IPS-18c (cell line): ENCODE measurements around the gene RPL19.

Experiments used
- H3K4me3 ChIP-seq: 2 replicates; pipeline ENCODE4 v1.7.0; 2013; ENCODE audit warnings: low read depth, mild to moderate bottlenecking, low read length, moderate library complexity; ENCODE audit not compliant: insufficient read depth
- H3K9me3 ChIP-seq: one replicate; pipeline ENCODE4 v1.6.1; 2013; ENCODE audit warnings: mild to moderate bottlenecking, low read length, moderate library complexity; ENCODE audit not compliant: control insufficient read depth, insufficient read depth

The RPL19 gene

DNA sequence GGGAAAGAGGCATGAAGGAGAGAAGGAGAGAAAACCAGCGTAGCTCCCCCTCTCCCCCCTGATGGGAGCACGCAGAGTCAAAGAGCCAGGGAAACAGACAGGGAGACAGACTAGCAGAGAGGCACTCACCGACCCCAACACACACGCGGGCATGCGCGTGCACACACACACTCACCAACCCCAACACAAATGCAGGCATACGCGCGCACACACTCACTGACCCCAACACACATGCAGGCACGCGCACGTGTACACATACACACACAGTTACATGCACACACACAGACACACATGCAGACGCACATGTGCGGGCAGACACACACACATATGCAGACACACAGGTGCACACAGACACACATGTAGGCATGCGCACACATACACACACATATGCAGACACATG is 7.2 kb upstream of the RPL19 start:
- Histone ChIP-seq H3K9me3 (no peaks in the 10 kb centered on the region), H3K4me3 (no peak overlapping the region)

DNA sequence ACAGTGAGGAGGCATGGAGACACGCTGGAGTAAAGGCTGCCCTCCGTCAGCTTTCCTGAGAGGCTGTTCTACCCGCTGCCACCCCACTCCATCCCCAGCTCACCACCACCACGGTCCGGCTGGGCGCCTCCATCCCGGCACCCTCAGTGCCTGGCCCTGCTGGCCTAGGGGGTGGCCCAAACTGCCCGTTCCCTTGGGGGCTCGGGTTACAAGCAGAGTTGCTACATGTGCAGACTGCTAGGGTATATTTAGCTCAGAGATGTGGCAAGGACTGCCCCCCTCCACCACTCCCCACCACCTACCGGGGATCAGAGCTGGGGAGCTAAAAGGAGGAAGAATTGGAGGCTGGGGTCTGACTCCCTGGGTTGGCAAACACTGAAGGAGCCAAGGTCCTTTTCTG is 6.7 kb upstream of the RPL19 start:
- no peak overlapping the region for H3K4me3 ChIP-seq
- H3K9me3 ChIP-seq = no peaks in the 10 kb centered on the region

DNA sequence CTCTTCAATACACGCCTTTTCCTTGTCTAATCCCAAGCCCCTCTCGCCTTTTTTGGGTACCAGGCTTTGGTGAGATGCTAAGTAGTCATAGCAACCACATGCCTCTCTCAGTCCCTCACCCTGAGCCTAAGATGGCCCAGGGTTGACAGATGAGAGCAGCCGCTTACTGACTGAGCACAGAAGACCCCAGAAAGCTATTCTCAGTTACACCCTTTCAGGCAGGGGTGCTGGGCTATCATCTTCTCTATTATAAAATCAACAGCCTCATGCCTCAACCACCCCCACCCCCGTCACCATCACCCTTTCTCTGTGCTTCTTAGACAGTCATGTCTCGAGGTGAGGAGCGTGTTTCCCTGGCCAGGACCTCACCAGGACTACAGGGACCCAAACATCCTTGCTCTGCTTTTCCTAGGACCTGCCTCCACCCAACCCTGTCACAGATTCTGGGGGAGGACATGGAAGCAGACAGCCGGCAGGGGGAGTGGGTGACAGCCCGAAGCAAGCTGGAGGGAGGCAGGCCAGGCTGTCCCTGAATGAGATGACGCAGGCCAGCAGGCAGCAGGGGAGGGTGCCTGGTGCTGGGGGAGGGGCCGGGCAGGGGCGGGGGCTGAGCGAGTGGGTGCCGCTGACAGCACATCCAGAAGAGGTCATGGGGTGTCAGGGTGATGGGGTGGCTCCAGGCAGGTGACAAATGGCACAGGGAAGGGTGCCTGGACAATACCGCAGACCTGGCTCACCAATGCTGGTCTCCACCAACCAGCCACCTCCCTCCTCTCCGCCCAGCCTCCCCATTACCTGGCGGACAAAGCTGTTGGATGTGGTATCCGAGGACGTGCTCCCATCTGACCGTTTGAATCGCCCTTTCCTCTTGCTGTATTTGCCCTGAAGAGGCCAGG is 5.7 kb upstream of the RPL19 start:
- Histone ChIP-seq H3K9me3 (no peaks in the 10 kb centered on the region), H3K4me3 (peak overlapping the region; percentile 32)

DNA sequence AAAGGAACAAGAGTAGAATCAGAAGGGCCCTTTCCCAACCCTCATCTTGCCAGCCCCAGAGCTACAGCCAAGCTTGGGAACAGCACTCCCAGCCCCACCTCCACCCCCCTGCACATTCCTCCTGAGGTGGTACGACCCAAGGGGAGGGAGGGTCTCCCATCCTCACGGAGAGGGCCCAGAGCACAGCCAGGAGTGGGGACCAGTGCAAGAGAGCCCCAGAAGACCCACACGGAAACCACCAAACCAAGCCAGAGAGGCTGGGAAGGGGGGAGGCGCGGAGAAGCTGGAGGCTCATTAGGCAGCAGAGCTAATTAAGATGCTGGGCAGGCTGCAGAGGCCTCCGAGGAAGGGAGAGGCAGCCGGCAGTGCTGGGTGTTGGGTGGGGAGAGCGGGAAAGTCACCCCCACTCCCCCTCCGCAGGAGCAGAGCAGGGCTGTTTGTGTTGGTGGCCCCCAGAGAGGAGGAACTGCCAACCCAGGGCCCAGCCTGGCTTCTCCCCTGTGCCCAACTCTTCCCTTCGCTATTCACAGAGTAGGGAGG is 5.0 kb upstream of the RPL19 start:
- no peaks in the 10 kb centered on the region for H3K9me3 ChIP-seq
- peak overlapping the region; percentile 32 for H3K4me3 ChIP-seq

DNA sequence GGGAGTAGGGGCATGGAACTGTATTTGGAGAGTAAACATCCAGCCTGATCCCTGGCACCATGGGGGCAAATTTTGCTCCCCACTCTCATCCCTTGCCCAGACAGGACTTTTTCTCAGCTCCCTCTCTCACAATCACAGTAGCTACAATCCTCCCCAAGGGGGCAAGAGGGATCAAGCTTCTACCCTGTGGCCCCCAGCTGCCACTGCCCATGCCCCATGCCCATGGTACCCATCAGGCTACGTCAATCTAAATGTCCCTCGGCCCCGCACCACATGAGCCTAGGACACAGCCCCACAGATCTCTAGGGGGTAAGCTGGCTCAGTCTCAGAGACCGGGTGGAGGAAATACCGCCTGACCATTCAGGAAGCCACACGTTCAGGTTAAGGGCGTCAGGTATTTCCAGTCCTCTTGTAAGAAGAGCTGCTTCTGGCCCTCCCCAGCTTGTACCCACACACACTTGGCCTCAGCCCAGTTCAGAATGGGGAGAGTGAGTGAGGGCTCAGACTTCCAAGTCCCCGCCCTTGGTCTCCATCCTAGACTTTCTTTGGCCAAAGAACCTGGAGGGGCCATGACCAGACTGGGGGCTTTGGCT is 4.4 kb upstream of the RPL19 start:
- Histone ChIP-seq H3K9me3 (no peaks in the 10 kb centered on the region), H3K4me3 (peak overlapping the region; percentile 32; the same call in 1 of the 2 replicates)

DNA sequence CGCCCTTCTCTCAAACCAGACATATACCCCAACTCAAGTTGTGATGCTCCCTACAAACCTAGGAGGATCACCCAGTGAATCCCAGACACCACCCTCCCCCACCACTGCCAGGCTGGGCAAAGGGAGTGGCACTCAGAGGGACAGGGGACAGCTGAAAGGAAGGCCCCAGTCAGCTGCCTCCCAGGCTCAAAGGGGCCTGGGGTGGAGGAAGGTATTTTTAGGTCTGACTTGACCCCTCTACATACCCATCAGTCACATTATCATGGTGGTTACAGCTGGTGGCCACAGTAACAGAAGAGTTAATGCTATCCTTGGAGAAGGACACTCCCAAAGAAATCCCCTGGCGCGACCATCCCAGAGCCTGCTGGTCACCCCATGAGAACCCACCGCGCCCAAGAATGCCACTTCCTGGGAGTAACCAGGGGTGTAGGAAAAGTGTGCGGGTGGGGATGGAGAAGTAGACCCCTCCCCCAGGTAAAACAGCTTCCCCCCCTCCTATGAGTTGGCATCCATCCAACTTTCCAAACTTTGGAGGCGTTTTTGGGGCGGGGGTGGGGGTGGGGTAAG is 3.8 kb upstream of the RPL19 start:
- H3K4me3 ChIP-seq = peak overlapping the region; percentile 6; the same call in 1 of the 2 replicates

DNA sequence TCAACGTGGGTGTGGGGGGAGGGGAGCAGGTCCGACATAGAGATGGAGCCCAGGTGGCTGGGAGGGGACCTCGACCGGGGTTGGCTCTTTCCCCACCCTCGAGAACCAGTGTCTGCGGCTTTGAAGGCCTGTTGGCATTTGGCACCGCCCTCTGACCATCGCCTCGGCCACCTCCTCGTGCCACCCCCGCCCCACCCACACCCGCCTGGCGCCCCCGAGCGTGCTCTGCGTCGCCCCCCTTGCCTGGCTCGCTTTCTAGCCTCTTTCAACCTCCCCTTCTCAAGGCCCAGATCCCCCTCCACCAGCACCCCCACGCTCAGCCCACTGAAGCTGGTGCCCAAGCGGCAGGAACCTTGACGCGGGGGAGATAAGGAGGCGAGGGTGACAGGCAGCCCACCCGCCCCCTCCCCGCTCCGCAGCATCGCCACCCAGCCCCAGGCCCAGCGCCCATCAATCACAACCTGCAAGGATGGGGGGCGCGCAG is 3.2 kb upstream of the RPL19 start:
- Histone ChIP-seq H3K4me3 (peak overlapping the region; percentile 81), H3K9me3 (peaks cover 1% of the 10 kb centered on the region)

More for the DNA sequence above, 3.8 kb upstream of the RPL19 start:
- no peaks in the 10 kb centered on the region for H3K9me3 ChIP-seq

DNA sequence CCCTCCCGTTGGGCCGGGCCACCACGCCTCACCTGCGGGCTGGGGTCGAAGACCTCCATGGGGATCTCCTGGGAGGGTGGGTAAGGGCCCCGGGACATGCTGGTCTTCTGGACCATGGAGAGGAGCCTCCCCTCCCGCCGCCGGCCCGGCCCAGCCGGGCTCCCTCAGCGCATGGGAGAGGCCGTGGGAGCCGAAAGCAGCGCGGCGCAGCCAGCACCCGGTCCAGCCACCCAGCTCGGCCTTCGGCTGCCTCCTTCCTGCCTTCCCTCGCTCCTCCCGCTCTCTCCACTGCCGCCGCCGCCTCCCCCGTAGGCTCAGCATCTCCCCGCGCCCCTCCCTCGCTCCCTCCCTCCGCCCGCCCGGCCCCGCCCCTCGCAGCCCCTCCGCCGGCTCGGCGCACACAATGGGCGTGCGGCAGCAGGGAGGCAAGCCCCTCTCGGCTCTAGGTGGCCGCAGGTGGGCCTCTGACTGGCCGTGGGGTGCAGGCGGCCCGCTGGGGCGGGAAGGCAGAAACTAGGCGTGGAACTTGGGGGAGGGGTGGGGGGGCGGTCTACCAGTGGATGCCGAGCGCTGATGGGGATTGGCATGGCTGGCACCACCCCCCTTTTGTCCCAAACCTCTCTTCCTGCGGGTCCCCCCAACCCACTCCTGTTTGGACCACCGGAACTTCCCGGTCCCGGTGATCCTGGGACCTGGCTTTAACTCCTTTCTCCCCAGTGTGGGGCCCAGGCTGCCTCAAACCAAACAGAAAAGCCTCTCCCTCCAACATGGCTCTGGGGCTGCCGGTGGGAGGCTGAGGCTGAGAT is 2.5 kb upstream of the RPL19 start, which contains the start of gene CACNB1:
CACNB1 (minus strand) TSS at position 290 of the 806 bp plus-strand sequence; CDS start at position 116, 174 bp downstream.
- peak within 1 kb of the TSS; percentile 81 for H3K4me3 ChIP-seq

DNA sequence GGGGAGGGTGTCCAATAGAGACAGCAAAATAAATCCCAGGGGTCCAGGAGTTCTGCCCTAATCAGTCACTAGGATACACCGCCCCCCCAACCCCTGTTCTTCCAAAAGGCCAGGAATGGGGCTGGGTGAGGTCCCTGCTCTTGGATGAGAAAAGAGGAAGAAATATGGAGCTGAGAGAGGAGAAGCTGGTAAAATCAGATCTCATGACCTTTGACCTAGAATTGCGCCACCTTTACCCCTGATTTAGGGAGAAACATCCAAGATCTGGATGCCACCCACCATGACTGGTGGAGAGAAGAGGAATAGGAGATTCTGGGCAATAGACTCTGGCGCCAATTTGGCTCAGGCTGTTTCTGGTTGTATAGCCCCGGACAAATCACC is 1.9 kb upstream of the RPL19 start:
- Histone ChIP-seq H3K9me3 (peaks cover 2% of the 10 kb centered on the region), H3K4me3 (peak overlapping the region; percentile 81)

More for the DNA sequence above, 2.5 kb upstream of the RPL19 start, which contains the start of gene CACNB1:
- peaks cover 2% of the 10 kb centered on the region for H3K9me3 ChIP-seq

DNA sequence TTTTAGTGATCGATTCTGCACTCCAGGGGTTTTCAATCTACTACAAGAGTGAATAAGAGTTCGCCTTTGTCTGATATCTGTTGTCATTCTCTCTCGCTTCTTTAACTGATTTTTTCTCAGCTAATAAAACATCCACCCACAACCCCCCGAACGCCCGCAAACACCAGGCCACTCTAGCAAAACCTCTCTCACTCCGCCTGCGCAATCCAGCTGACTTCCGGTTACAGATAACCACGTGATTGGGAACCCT is 338 bp upstream of the RPL19 start:
- Histone ChIP-seq H3K4me3 (peak overlapping the region; percentile 81), H3K9me3 (peaks cover 2% of the 10 kb centered on the region)

DNA sequence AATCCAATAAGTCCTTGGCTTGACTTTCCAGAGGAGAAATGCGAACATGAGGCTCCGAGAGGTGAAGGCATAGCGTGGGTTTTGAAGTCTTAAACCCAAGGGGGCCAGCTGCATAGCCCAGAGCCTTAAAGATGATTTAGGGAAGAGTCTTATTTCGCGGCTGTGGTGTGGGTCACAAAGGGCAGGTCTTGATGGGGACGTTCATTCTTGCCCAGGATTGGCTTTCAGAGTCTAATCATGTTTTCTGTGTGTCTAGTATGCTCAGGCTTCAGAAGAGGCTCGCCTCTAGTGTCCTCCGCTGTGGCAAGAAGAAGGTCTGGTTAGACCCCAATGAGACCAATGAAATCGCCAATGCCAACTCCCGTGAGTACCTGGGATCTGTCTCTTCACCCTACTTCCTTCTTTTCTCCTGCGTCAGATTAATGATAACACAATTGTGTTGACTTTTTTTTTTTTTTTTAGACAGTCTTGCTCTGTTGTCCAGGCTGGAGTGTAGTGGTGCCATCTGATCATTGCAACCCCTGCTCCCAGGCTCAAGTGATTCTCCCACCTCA is 951 bp downstream of the RPL19 start:
- Histone ChIP-seq H3K4me3 (peak overlapping the region; percentile 81), H3K9me3 (peaks cover 2% of the 10 kb centered on the region)

DNA sequence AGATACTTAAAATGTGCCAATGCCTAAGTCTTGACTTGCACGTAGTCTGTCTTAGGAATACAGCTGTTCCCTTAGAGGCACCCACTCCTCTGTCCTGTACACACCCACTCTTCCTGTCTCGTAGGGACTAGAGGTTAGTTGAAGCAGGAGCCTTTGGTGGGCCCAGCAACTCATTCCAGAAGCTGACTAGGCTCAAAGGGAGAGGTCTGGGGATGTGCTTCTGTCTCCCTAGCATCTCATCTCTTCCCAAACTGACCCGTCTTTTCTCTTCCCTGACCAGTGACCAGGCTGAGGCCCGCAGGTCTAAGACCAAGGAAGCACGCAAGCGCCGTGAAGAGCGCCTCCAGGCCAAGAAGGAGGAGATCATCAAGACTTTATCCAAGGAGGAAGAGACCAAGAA is 4.2 kb downstream of the RPL19 start:
- Histone ChIP-seq H3K4me3 (no peak overlapping the region), H3K9me3 (peaks cover 2% of the 10 kb centered on the region)

DNA sequence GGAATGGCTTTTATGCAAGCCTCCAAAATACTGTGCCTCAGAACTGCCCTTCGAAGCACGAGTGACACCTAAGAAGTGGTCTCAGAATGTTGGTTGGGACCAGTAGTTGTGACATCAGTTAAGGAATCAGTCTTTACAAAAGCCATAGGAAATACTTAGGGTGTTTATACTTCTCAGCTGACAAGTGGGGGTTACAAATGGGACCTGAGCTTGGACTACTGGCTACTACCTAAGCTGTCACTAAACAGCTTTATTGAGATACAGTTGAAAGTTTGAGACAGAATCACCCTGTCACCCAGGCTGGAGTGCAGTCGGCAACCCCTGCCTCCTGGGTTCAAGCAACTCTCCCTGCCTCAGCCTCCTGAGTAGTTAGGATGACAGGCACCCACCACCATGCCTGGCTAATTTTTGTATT is 5.0 kb downstream of the RPL19 start:
- no peak overlapping the region for H3K4me3 ChIP-seq
- peaks cover 2% of the 10 kb centered on the region for H3K9me3 ChIP-seq

DNA sequence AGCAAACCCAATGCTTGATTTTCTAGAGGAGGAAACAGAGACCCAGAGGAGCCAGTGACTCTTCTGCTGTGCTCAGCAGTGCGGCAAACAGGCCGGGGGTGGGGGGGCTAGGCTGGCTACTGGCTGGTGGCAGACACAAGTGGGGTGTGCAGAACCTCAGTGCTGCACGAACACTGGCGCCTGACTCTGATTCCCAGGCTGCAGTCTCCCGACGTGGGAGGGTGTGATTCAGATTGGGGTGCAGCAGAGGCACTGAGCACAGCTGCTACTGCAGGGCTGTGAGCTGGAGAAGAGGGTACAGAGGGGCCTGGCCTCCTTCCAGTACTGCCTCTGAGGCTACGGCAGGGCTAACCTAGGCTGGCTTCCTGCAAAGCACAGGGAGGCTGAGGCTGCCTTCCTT is 8.1 kb downstream of the RPL19 start:
- H3K4me3 ChIP-seq = no peak overlapping the region

DNA sequence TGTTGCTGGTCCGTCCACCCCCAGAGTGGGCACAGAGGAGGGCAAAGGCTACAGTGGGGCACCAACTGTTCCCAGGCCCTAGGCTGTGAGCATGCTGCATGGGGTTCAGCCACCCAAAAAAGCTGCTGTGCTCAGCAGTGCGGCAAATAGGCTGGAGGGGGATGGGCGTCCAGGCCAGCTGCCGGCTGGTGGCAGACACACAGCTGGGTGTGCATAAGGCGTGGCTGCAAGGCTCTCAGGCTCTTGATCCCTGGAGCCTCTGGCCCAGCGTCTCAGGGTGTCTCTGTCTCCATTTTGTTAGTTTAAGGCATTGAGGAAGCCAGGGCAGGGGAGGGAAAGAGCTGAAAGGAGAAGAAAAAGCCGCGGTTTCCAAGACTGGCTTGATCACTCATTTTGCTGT is 8.8 kb downstream of the RPL19 start:
- Histone ChIP-seq H3K9me3 (no peaks in the 10 kb centered on the region), H3K4me3 (no peak overlapping the region)

More for the DNA sequence above, 8.1 kb downstream of the RPL19 start:
- no peaks in the 10 kb centered on the region for H3K9me3 ChIP-seq

DNA sequence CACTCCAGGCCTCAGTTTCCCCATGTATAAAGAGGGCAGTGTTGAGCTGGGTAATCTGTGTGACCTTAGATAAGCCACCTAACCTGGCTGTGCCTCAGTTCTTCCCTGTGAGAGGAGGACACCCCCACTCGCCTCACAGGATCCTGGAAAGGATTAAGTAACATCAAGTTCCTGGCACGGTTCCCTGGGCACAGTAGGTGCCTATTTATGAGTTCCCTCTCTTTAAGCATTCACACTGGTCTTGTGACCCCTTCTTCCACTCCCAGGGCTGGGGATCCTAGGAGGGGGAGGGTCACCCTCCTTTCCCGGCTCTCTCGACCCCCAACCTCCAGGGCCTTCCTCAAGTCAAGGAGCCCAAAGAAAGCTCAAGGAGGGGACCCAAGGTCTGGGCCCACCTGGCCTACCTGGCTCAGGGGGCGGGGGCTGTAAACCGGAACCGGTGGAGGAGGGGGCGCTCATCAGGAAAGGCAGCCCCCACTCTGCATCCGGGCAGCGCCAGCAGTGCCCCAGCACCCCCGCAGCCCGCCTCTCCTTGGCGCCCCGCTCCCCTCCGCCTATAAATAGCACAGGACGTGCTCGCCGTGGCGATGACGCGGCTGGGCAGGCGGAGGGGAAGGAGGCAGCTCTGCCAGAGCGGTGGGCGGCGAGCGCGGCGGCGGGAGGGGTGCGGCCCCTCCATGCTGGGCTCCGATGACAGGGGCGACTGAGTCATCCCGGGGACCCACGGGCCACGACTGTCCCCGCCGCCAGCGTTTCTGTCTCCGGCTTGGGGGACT is 9.4 kb downstream of the RPL19 start:
- Histone ChIP-seq H3K9me3 (no peaks in the 10 kb centered on the region), H3K4me3 (peak overlapping the region; percentile 47)
